ENCODE results near the gene RNF31. TPM values are rescaled to one million over a fixed set of nuclear protein-coding genes. Genes with fewer than 3 reads are reported as not detected.

RNF31 gene
- total RNA-seq, 4 donors from 2014 or later: 56.7 to 258 (median 71.2) TPM

DNA sequence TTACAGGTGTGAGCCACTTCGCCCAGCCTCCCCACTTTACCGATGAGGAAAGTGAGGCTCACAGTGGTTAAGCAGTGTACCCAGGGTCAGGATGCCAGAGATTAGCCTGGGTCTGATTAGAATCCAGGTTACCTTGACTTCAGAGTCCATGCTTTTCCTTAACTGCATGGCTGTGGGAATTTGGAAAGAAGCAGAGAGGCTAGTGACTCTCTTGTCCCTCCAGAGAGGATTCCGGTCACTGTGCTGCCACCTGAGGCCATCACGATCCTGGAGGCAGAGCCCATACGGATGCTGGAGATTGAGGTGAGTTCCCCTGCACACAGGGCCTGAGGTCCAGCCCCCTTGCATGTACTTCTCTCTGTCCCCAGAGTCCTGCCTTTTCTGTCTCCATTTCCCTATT, 29.3 kb downstream of the RNF31 start:
- WGBS, 2 donors (ENCODE audit: low coverage in 1 of 2): 99% methylated on average over 5 of the region's 5 CpGs; no CpG with 5 or more reads in 1 of the 2 donors
- TF ChIP-seq POLR2A (IDR thresholded peaks at IDR 0.05) (no peak), EP300 (IDR thresholded peaks at IDR 0.05; ENCODE audit: low read depth) (no peak), POLR2AphosphoS5 (IDR thresholded peaks at IDR 0.05) (no peak)
- TF ChIP-seq, protein P1, sequence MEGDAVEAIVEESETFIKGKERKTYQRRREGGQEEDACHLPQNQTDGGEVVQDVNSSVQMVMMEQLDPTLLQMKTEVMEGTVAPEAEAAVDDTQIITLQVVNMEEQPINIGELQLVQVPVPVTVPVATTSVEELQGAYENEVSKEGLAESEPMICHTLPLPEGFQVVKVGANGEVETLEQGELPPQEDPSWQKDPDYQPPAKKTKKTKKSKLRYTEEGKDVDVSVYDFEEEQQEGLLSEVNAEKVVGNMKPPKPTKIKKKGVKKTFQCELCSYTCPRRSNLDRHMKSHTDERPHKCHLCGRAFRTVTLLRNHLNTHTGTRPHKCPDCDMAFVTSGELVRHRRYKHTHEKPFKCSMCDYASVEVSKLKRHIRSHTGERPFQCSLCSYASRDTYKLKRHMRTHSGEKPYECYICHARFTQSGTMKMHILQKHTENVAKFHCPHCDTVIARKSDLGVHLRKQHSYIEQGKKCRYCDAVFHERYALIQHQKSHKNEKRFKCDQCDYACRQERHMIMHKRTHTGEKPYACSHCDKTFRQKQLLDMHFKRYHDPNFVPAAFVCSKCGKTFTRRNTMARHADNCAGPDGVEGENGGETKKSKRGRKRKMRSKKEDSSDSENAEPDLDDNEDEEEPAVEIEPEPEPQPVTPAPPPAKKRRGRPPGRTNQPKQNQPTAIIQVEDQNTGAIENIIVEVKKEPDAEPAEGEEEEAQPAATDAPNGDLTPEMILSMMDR (IDR thresholded peaks at IDR 0.05): no peak
- Histone ChIP-seq H3K4me3 (no peak overlapping the region), H3K4me1 (peaks cover 5 to 11% (median 6%) of the 10 kb centered on the region in 4 donors), H3K27me3 (no peaks in the 10 kb centered on the region), H3K36me3 (peaks cover 0 to 18% (median 7%) of the 10 kb centered on the region in 4 donors), H3K9me3 (no peaks in the 10 kb centered on the region), H3K27ac (no peak overlapping the region)
- no peak for DNase-seq
- intact Hi-C loops (cut with DNase I; ENCODE audit: low total_unique reads) (no loop called here), in situ Hi-C loops (cut with MboI; ENCODE audit: low pct_ligation_motif_present in 1 of 4, low pct_unique_long_range_greater_than_20kb in 1 of 4, low sequenced_read_pairs in 3 of 4) (no loop called here)

DNA sequence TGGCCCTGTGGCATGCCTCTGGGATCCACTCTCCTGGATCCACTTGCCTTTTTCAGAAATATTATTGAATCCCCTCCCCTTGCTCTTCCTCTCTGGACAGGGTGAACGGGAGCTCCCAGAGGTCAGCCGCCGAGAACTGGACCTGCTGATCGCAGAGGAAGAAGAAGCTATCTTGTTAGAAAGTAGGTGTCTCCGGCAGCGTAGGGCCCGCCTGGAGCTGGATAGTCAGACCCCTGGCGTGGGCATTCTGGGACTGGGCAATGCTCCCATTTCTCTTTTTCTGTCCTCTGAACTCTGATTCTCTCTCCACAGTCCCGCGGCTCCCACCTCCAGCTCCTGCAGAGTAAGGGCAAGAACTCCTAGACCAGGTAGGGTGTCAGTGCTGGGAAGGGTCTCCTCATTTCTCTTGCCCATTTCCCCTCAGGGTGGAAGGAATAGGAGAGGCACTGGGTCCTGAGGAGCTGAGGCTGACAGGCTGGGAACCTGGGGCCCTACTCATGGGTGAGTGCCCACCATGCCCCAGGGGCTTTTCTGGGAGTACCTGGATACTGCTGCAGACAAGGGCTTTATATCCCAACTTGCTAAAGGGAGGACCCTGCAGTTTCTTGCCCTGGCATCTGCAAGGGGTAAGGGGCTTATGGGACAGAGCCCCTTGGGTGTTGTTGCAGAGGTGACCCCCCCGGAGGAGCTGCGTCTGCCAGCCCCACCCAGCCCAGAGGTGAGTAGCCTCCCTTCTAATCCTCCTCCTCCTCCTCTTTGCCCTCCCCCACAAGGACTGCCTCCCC, 29.9 kb downstream of the RNF31 start:
- Histone ChIP-seq H3K4me1 (peaks cover 5 to 11% (median 6%) of the 10 kb centered on the region in 4 donors), H3K27ac (no peak overlapping the region), H3K4me3 (no peak overlapping the region), H3K36me3 (peaks cover 0 to 18% (median 7%) of the 10 kb centered on the region in 4 donors), H3K9me3 (no peaks in the 10 kb centered on the region), H3K27me3 (no peaks in the 10 kb centered on the region)
- WGBS, 2 donors (ENCODE audit: low coverage in 1 of 2): 92% methylated on average over 11 of the region's 12 CpGs; no CpG with 5 or more reads in 1 of the 2 donors
- TF ChIP-seq POLR2A (IDR thresholded peaks at IDR 0.05) (no peak), POLR2AphosphoS5 (IDR thresholded peaks at IDR 0.05) (no peak), EP300 (IDR thresholded peaks at IDR 0.05; ENCODE audit: low read depth) (no peak)
- intact Hi-C loops (cut with DNase I; ENCODE audit: low total_unique reads): no loop called here
- in situ Hi-C loops (cut with MboI; ENCODE audit: low pct_ligation_motif_present in 1 of 4, low pct_unique_long_range_greater_than_20kb in 1 of 4, low sequenced_read_pairs in 3 of 4): no loop called here
- DNase-seq: no peak

DNA sequence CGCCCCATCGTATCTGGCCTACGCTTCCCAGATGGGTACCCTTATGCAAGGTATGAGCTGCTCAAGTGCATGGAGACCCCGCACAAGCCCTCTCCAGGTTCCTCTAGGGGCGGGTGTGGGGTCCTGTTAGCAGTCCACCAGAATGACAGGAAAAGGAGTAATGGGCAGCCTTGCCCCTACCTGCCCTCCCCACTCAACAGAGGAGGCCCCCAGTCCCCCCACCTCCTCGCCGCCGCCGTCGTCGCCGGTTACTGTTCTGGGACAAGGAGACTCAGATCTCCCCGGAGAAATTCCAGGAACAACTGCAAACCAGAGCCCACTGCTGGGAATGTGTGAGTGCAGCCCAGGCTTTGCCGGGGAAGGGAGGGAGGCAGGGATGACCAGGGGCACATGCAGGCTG, 30.6 kb downstream of the RNF31 start:
- peaks cover 5 to 11% (median 6%) of the 10 kb centered on the region in 4 donors for H3K4me1 ChIP-seq
- no peak overlapping the region for H3K4me3 ChIP-seq
- no peaks in the 10 kb centered on the region for H3K9me3 ChIP-seq
- no peak overlapping the region for H3K27ac ChIP-seq
- no peak for TF ChIP-seq POLR2A (IDR thresholded peaks at IDR 0.05)
- no peak for TF ChIP-seq EP300 (IDR thresholded peaks at IDR 0.05; ENCODE audit: low read depth)
- TF ChIP-seq POLR2AphosphoS5 (IDR thresholded peaks at IDR 0.05): no peak
- TF ChIP-seq, protein P1 (IDR thresholded peaks at IDR 0.05): no peak
- WGBS, 2 donors (ENCODE audit: low coverage in 1 of 2): 95 to 97% methylated on average over 4 to 14 of the region's 14 CpGs
- no peak for DNase-seq
- peaks cover 0 to 18% (median 7%) of the 10 kb centered on the region in 4 donors for H3K36me3 ChIP-seq
- H3K27me3 ChIP-seq: no peaks in the 10 kb centered on the region
- intact Hi-C loops (cut with DNase I; ENCODE audit: low total_unique reads): no loop called here
- in situ Hi-C loops (cut with MboI; ENCODE audit: low pct_ligation_motif_present in 1 of 4, low pct_unique_long_range_greater_than_20kb in 1 of 4, low sequenced_read_pairs in 3 of 4): no loop called here

DNA sequence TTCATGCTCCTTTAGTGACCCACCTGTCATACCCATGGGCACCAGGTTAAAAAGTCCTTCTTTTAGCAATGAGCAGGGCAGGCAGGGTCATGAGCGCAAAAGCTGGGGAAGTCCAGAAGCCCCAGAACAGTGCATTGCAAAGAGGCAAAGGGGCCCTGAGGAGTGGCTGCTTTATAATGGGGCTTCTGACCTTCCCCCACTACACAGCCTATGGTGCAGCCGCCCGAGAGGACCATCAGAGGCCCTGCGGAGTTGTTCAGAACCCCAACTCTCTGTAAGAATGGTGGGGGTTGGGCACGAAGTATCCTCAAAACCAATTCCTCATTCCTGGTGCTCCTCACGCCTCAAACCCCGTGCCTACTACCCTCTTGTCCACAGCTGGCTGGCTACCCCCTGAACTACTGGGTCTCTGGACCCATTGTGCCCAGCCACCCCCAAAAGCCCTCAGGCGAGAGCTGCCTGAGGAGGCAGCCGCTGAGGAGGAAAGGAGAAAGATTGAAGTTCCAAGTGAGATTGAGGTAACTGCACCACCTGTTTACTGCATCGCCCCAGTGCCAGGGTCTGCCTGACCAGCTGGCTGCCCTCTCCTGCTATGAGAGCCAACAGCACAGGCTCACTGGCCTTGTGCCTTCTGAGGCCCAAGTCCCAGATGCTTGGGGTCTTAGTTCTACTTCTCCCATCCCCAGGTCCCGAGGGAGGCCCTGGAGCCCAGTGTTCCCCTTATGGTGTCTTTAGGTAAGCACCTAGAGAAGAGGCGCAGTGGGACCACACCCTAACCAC, 31.3 kb downstream of the RNF31 start:
- H3K36me3 ChIP-seq: peaks cover 0 to 22% (median 4%) of the 10 kb centered on the region in 4 donors

More for the DNA sequence above, 31.3 kb downstream of the RNF31 start:
- Histone ChIP-seq H3K9me3 (no peaks in the 10 kb centered on the region), H3K4me3 (no peak overlapping the region), H3K27me3 (no peaks in the 10 kb centered on the region), H3K4me1 (peaks cover 5 to 11% (median 6%) of the 10 kb centered on the region in 4 donors), H3K27ac (peak overlapping the region; percentile 68 to 78 (median 72))
- intact Hi-C loops (cut with DNase I; ENCODE audit: low total_unique reads): no loop called here
- in situ Hi-C loops (cut with MboI; ENCODE audit: low pct_ligation_motif_present in 1 of 4, low pct_unique_long_range_greater_than_20kb in 1 of 4, low sequenced_read_pairs in 3 of 4): no loop called here
- TF ChIP-seq POLR2A (IDR thresholded peaks at IDR 0.05): no peak
- TF ChIP-seq EP300 (IDR thresholded peaks at IDR 0.05; ENCODE audit: low read depth): no peak
- no peak for TF ChIP-seq POLR2AphosphoS5 (IDR thresholded peaks at IDR 0.05)
- TF ChIP-seq, protein P1 (IDR thresholded peaks at IDR 0.05): no peak
- WGBS, 2 donors (ENCODE audit: low coverage in 1 of 2): 89 to 90% methylated on average over 2 to 12 of the region's 12 CpGs
- DNase-seq: no peak

All from transverse colon (tissue), 4 donors.